Brain microvascular endothelial cell (primary cell): ENCODE data around the gene PSMG2.

ENCODE experiments used
- DNase-seq: peaks from one replicate; pipeline ENCODE4 v3.0.0-alpha.2; 2020
- H3K27ac ChIP-seq: fragments of 250-450 bp; sonication (Bioruptor Pico); 2 replicates; pipeline ENCODE4 v1.5.1; 2020; ENCODE audit warnings: mild to moderate bottlenecking, moderate library complexity
- H3K27me3 ChIP-seq: fragments of 250-450 bp; sonication (Bioruptor Pico); replicated peaks from 2 replicates; pipeline ENCODE4 v1.5.1; 2020; ENCODE audit warnings: mild to moderate bottlenecking
- H3K36me3 ChIP-seq: fragments of 250-450 bp; sonication (Bioruptor Pico); replicated peaks from 2 replicates; pipeline ENCODE4 v1.5.1; 2020; ENCODE audit warnings: mild to moderate bottlenecking
- H3K4me3 ChIP-seq: 2 replicates; pipeline ENCODE4 v1.5.1; 2011; ENCODE audit warnings: low read depth, mild to moderate bottlenecking, control low read depth, low read length, moderate library complexity
- in situ Hi-C: cut with HindIII; loops from 2 replicates; pipeline ENCODE4 v1.10.0; 2017; ENCODE audit warnings: low sequenced_read_pairs, low pct_ligation_motif_present
- TF ChIP-seq, protein P1 (sequence below): IDR thresholded peaks from 2 replicates; pipeline ENCODE4 v1.5.1; 2011; ENCODE audit warnings: low read depth, mild to moderate bottlenecking, moderate library complexity, low read length, control low read depth, inconsistent platforms; ENCODE audit errors: missing control alignments

Gene PSMG2

DNA sequence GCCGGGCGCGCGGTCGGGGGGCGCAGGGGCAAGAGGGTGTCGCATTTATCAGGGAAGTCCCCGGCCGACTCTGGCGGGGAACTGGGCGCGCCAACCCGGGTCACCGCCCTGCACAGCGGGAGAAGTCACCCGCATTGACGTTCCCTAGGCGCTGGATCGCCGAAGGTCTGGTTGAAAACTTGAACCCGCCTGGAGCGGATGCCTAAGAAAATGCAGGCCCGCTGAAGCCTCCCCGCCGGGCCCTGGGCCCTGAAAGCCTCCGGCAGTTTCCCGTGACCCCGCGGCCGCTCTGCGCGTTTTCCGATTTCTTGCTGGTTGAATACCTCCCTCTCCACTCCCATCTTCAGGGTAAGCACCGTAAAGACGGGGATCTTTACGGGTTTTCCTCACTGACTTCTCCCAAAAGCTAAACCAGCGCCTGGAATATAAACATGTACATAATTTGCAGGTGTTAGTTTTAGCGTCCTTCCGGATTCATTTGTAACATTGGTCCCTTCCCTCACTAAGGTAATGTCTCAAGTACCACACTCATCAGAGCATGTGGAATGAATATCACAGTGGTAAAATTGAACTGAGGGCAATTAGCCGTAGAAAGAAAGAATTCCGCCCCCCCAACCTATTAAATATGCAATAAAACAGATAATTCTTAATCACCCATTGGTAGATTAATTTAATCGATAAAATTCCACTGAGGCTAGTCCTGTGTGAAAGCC is 44.3 kb upstream of the PSMG2 start:
- Histone ChIP-seq H3K27ac (peak overlapping the region; percentile 80), H3K27me3 (no peaks in the 10 kb centered on the region), H3K4me3 (peak overlapping the region; percentile 78), H3K36me3 (no peaks in the 10 kb centered on the region)
- in situ Hi-C loops = no loop called here
- TF ChIP-seq, protein P1, sequence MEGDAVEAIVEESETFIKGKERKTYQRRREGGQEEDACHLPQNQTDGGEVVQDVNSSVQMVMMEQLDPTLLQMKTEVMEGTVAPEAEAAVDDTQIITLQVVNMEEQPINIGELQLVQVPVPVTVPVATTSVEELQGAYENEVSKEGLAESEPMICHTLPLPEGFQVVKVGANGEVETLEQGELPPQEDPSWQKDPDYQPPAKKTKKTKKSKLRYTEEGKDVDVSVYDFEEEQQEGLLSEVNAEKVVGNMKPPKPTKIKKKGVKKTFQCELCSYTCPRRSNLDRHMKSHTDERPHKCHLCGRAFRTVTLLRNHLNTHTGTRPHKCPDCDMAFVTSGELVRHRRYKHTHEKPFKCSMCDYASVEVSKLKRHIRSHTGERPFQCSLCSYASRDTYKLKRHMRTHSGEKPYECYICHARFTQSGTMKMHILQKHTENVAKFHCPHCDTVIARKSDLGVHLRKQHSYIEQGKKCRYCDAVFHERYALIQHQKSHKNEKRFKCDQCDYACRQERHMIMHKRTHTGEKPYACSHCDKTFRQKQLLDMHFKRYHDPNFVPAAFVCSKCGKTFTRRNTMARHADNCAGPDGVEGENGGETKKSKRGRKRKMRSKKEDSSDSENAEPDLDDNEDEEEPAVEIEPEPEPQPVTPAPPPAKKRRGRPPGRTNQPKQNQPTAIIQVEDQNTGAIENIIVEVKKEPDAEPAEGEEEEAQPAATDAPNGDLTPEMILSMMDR = peak; percentile 25
- DNase-seq = peak; percentile 45

DNA sequence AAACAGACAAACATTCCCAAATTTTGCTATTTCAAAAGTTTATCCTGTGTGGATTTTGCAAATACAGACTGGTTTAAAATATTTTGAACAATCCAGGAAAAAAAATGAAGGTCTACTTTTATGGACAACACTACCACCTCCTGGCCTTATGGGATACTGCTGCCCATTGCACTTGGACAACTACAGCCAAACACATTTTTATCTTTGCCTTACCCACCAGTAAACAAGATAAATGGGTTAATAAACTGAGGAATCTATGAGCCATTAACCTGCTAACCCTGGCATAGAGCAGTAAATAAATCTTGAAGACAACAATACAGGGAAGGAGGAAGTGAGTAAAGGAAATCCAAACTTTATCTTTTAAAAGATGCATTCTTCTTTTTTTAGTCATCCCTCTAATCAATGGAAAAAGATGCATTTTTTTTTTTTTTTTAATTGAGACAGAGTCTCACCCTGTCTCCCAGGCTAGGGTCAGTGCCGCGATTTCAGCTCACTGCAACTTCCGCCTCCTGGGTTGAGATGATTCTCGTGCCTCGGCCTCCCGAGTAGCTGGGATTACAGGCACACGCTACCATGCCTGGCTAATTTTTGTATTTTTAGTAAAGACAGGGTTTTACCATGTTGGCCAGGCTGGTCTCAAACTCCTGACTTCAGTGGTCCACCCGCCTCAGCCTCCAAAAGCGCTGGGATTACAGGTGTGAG is 42.8 kb upstream of the PSMG2 start:
- DNase-seq = peak; percentile 47

GRCh38 chr18:12668041-12668440 is 34.8 kb upstream of the PSMG2 start:
- Histone ChIP-seq H3K36me3 (no peaks in the 10 kb centered on the region), H3K27me3 (no peaks in the 10 kb centered on the region), H3K27ac (no peak overlapping the region), H3K4me3 (no peak overlapping the region)
- in situ Hi-C loops = no loop called here
- TF ChIP-seq, protein P1 = no peak
- no peak for DNase-seq

More for the DNA sequence above, 42.8 kb upstream of the PSMG2 start:
- TF ChIP-seq, protein P1 = peak; percentile 86
- Histone ChIP-seq H3K27ac (no peak overlapping the region), H3K4me3 (no peak overlapping the region), H3K36me3 (no peaks in the 10 kb centered on the region), H3K27me3 (no peaks in the 10 kb centered on the region)
- in situ Hi-C loops = no loop called here

DNA sequence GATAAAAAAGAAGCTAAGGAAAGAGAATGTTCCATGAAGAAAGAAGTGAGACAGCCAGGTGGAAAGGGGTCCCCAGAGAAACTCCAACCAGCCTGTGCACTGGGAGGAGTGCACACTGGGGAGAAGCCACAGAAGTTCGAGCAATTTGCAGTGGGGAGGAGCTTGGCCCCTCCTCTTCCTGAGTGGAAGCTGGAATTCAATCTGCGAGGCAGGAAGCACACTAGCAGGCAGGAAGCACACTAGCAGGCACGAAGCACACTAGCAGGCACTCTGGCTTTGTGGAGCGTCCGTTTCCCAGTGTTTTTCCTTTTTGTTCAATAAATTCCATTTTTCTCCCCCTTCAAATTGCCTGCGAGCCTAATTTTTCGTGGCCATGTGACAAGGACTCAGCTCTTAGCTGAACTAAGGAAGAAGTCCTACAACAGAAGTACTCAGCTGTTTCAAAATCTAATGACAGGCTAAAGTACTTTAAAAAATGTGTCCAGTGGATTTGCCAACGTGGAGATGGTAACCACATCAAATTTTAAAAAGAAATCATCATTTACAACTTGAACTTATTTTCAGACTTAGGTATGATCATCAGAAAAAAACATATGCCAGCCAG is 23.6 kb upstream of the PSMG2 start:
- H3K27ac ChIP-seq = no peak overlapping the region
- in situ Hi-C loops = no loop called here
- no peak overlapping the region for H3K4me3 ChIP-seq
- peaks cover 2% of the 10 kb centered on the region for H3K36me3 ChIP-seq
- TF ChIP-seq, protein P1 = no peak
- DNase-seq = peak; percentile 48
- H3K27me3 ChIP-seq = no peaks in the 10 kb centered on the region

GRCh38 chr18:12686100-12686499 is 16.7 kb upstream of the PSMG2 start:
- Histone ChIP-seq H3K27me3 (no peaks in the 10 kb centered on the region), H3K4me3 (no peak overlapping the region), H3K36me3 (no peaks in the 10 kb centered on the region), H3K27ac (no peak overlapping the region)
- DNase-seq = peak; percentile 23
- TF ChIP-seq, protein P1 = peak; percentile 44
- in situ Hi-C loops = no loop called here
